ENCODE data around the gene DCBLD2.
A peak's percentile ranks its signal among the peaks of the same experiment; 100 is the strongest.

Gene DCBLD2

DNA sequence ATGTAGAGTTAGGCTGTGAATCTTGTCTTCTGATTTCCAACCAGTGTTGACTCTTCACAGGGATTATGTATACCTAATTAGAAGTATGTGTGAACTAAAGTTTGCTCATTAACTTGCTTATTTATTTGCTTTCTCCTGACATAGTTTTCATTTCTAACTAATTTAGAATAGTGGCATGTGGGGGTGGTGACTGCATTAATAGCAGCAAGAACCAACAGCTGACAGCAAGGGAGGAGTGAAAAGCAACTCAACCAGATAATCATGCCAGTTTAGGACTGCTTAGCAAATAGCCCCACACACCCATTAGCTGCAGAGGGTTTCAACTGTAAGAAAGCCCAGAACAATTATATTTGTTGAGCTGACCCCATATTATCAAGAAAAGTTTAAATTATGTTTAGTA lies 134.6 kb downstream of the DCBLD2 start:
- Histone ChIP-seq H3K9me3 (ENCODE audit: insufficient read depth, low read length) (no peaks in the 10 kb centered on the region), H2AFZ (ENCODE audit: low read depth, low read length) (no peak overlapping the region)

DNA sequence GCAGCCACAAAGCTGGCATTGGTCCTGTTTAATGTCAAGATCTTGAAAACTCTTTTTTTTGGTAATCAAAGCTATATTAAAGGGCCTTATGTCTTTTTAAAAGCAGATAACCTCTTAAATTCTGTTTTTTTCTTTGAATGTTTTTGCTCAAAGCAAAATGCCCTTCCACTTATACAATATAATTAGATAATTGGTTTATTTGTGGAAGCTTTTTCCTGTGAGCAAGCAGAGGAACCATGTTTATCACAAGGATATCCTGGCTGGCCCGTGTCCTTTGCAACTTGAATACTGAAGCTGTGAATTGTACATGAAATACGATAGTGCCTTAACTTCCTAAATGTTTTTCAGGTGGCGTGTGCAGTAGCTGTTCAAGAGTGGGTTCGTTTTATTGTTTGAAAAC lies 135.8 kb downstream of the DCBLD2 start:
- H3K4me3 ChIP-seq (ENCODE audit: low read length): no peak overlapping the region
- no peaks in the 10 kb centered on the region for H3K36me3 ChIP-seq (replicated peaks; ENCODE audit: low read depth, low read length)
- no peak overlapping the region for H3K27ac ChIP-seq (ENCODE audit: low read length)
- no peak for TF ChIP-seq EZH2phosphoT487 (IDR thresholded peaks at IDR 0.05; ENCODE audit: low read depth)
- TF ChIP-seq, protein P1, sequence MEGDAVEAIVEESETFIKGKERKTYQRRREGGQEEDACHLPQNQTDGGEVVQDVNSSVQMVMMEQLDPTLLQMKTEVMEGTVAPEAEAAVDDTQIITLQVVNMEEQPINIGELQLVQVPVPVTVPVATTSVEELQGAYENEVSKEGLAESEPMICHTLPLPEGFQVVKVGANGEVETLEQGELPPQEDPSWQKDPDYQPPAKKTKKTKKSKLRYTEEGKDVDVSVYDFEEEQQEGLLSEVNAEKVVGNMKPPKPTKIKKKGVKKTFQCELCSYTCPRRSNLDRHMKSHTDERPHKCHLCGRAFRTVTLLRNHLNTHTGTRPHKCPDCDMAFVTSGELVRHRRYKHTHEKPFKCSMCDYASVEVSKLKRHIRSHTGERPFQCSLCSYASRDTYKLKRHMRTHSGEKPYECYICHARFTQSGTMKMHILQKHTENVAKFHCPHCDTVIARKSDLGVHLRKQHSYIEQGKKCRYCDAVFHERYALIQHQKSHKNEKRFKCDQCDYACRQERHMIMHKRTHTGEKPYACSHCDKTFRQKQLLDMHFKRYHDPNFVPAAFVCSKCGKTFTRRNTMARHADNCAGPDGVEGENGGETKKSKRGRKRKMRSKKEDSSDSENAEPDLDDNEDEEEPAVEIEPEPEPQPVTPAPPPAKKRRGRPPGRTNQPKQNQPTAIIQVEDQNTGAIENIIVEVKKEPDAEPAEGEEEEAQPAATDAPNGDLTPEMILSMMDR (IDR thresholded peaks at IDR 0.05; ENCODE audit: low read depth, low read length): no peak
- no peak overlapping the region for H2AFZ ChIP-seq (ENCODE audit: low read depth, low read length)
- H3K27me3 ChIP-seq (ENCODE audit: low read depth, low read length): no peaks in the 10 kb centered on the region
- H3K79me2 ChIP-seq (ENCODE audit: low read length): no peaks in the 10 kb centered on the region
- no peaks in the 10 kb centered on the region for H3K9me3 ChIP-seq (ENCODE audit: insufficient read depth, low read length)
- H4K20me1 ChIP-seq (ENCODE audit: insufficient read depth, low read length): no peaks in the 10 kb centered on the region
- H3K9ac ChIP-seq (ENCODE audit: low read length): no peak overlapping the region
- H3K4me1 ChIP-seq (ENCODE audit: low read length): peaks cover 67% of the 10 kb centered on the region
- H3K4me2 ChIP-seq (ENCODE audit: low read length): peak overlapping the region; percentile 43

More for the DNA sequence above, 134.6 kb downstream of the DCBLD2 start:
- Histone ChIP-seq H3K4me3 (ENCODE audit: low read length) (no peak overlapping the region), H3K79me2 (ENCODE audit: low read length) (no peaks in the 10 kb centered on the region), H3K9ac (ENCODE audit: low read length) (no peak overlapping the region), H4K20me1 (ENCODE audit: insufficient read depth, low read length) (no peaks in the 10 kb centered on the region), H3K4me2 (ENCODE audit: low read length) (peak overlapping the region; percentile 4; the same call in 1 of the 2 replicates), H3K27me3 (ENCODE audit: low read depth, low read length) (no peaks in the 10 kb centered on the region), H3K36me3 (replicated peaks; ENCODE audit: low read depth, low read length) (no peaks in the 10 kb centered on the region), H3K27ac (ENCODE audit: low read length) (no peak overlapping the region), H3K4me1 (ENCODE audit: low read length) (peaks cover 64% of the 10 kb centered on the region)
- TF ChIP-seq EZH2phosphoT487 (IDR thresholded peaks at IDR 0.05; ENCODE audit: low read depth): no peak
- TF ChIP-seq, protein P1 (IDR thresholded peaks at IDR 0.05; ENCODE audit: low read depth, low read length): no peak

DNA sequence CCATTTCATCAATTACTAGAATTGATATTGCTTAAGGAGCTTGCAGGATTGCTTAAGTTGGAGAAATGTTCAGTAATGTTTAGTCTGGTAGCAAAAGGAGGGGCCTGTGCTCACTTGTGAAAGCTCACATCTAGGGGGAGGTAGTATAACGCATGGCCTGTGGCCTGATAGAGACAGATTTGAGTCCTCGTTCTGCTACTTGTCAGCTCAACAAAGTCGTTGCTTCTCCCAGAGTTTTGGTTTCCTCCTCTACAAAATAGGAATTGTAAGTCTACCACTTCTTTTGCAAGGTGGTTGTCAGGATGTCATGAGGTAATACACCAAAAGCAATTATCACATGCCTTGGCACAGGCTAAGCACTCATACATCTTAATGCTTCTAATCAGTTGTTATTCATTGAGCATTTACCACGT lies 137.0 kb downstream of the DCBLD2 start:
- H2AFZ ChIP-seq (ENCODE audit: low read depth, low read length): no peak overlapping the region
- no peaks in the 10 kb centered on the region for H3K9me3 ChIP-seq (ENCODE audit: insufficient read depth, low read length)
- peaks cover 60% of the 10 kb centered on the region for H3K4me1 ChIP-seq (ENCODE audit: low read length)
- no peak overlapping the region for H3K9ac ChIP-seq (ENCODE audit: low read length)
- no peaks in the 10 kb centered on the region for H3K27me3 ChIP-seq (ENCODE audit: low read depth, low read length)
- H3K27ac ChIP-seq (ENCODE audit: low read length): no peak overlapping the region
- no peak for TF ChIP-seq EZH2phosphoT487 (IDR thresholded peaks at IDR 0.05; ENCODE audit: low read depth)
- TF ChIP-seq, protein P1 (IDR thresholded peaks at IDR 0.05; ENCODE audit: low read depth, low read length): no peak
- no peaks in the 10 kb centered on the region for H3K36me3 ChIP-seq (replicated peaks; ENCODE audit: low read depth, low read length)
- no peaks in the 10 kb centered on the region for H4K20me1 ChIP-seq (ENCODE audit: insufficient read depth, low read length)
- no peaks in the 10 kb centered on the region for H3K79me2 ChIP-seq (ENCODE audit: low read length)
- peak overlapping the region; percentile 55 for H3K4me3 ChIP-seq (ENCODE audit: low read length)
- peak overlapping the region; percentile 76 for H3K4me2 ChIP-seq (ENCODE audit: low read length)

DNA sequence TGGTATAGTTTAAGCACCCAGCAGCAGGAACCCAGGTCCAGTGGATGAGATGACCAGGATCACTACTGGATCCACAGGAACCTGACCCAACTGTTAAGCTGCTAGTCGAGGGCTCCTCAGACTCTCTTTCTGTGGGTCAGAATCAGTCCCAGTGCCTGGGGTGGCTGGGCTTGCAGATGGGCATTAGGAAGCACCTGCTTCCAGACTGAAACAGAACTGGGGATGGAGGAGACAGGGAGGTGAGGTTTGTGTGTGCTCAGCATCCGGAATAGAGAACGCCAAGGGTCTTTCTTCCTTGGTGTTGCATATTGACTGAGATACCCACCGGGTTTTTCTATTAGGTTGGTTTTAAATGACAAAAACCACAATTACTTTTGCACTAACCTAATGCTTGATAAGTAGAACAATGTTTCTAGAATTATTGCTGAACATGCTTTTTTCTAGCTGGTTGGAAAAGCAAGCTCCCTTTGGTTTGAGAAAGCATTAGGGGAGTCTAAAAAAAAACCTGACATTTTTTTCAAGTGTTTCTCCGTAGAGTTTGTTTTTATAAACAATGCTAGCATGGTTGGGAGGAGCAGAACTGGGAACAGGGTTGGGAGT lies 137.6 kb downstream of the DCBLD2 start:
- peak overlapping the region; percentile 60 for H3K27ac ChIP-seq (ENCODE audit: low read length)
- no peaks in the 10 kb centered on the region for H3K36me3 ChIP-seq (replicated peaks; ENCODE audit: low read depth, low read length)
- H3K4me3 ChIP-seq (ENCODE audit: low read length): peak overlapping the region; percentile 55
- no peaks in the 10 kb centered on the region for H3K27me3 ChIP-seq (ENCODE audit: low read depth, low read length)
- no peaks in the 10 kb centered on the region for H3K79me2 ChIP-seq (ENCODE audit: low read length)
- H3K9me3 ChIP-seq (ENCODE audit: insufficient read depth, low read length): no peaks in the 10 kb centered on the region
- TF ChIP-seq EZH2phosphoT487 (IDR thresholded peaks at IDR 0.05; ENCODE audit: low read depth): no peak
- no peak overlapping the region for H2AFZ ChIP-seq (ENCODE audit: low read depth, low read length)
- no peaks in the 10 kb centered on the region for H4K20me1 ChIP-seq (ENCODE audit: insufficient read depth, low read length)
- H3K4me1 ChIP-seq (ENCODE audit: low read length): peaks cover 63% of the 10 kb centered on the region
- H3K9ac ChIP-seq (ENCODE audit: low read length): peak overlapping the region; percentile 32; the same call in 1 of the 2 replicates
- H3K4me2 ChIP-seq (ENCODE audit: low read length): peak overlapping the region; percentile 76

All from OCI-LY3 (cell line).